ENCODE results near the gene MIA3. TPM values are rescaled to one million over a fixed set of nuclear protein-coding genes. Genes with fewer than 3 reads are reported as not detected.
A peak's percentile ranks its signal among the peaks of the same experiment; 100 is the strongest.

The MIA3 gene
- total and polyA plus RNA-seq, 8 donors = 62.0 to 94.5 (median 83.0) TPM

DNA sequence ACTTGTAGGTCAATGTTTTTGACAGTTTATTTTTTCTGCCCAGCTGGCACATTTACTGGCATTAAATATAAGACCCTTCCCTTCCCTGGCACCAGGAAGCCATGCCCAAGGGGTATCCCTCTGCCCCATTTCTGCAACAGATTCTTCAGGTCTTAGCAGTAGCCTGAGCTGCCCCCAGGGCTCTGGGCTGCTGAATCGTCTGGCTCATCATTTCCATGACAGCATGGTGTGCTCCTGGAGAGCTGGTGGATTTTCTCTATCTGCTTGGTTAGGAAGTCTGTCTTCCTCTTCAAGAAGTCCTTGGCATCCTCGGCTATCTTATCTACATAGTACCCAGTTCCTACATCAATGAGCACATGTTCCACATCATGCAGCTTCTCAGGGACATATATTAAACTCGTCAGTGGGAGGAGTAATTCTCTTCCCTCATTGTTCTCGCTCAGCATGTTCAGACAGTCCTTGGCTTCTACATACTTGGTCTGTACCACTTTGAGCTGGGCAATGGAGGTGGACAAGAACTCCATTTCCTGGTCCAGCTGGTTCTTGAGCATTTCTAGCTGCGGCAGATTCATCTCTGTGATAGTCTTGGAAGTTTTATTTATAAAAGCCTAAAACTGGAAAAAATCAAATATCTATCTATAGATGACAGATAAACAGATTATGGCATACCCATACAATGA, 23.5 kb downstream of the MIA3 start:
- DNase-seq = no peak
- no peak for ATAC-seq
- Histone ChIP-seq H3K9me3 (no peaks in the 10 kb centered on the region), H3K27ac (no peak overlapping the region), H3K4me1 (peaks cover 4 to 22% of the 10 kb centered on the region in 2 donors), H3K36me3 (peaks cover 0 to 17% of the 10 kb centered on the region in 2 donors), H3K27me3 (no peaks in the 10 kb centered on the region), H3K4me3 (no peak overlapping the region)
- TF ChIP-seq, protein P1, sequence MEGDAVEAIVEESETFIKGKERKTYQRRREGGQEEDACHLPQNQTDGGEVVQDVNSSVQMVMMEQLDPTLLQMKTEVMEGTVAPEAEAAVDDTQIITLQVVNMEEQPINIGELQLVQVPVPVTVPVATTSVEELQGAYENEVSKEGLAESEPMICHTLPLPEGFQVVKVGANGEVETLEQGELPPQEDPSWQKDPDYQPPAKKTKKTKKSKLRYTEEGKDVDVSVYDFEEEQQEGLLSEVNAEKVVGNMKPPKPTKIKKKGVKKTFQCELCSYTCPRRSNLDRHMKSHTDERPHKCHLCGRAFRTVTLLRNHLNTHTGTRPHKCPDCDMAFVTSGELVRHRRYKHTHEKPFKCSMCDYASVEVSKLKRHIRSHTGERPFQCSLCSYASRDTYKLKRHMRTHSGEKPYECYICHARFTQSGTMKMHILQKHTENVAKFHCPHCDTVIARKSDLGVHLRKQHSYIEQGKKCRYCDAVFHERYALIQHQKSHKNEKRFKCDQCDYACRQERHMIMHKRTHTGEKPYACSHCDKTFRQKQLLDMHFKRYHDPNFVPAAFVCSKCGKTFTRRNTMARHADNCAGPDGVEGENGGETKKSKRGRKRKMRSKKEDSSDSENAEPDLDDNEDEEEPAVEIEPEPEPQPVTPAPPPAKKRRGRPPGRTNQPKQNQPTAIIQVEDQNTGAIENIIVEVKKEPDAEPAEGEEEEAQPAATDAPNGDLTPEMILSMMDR (IDR thresholded peaks at IDR 0.05) = no peak
- intact Hi-C loops (cut with DNase I) = no loop called here

DNA sequence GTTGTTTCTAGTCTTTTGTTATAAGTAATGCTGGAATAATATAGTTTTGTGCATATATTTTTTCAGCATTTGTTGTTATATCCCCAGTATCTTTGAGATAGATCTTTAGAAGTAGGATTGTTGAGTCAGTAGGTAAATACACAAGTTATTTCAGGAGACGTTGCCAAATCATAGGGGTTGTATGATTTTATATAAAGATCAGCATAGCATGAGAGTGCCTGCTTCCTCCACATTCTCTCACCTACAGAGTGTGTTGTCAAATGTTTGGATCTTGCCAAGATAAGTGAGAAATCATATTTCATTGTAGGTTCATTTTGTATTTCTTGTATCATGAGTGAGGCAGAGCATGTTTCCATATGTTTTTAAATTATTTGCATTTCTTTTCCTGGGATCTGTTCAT, 24.6 kb downstream of the MIA3 start:
- H3K4me3 ChIP-seq = no peak overlapping the region
- ATAC-seq = no peak
- H3K4me1 ChIP-seq = peaks cover 4 to 22% of the 10 kb centered on the region in 2 donors
- no peaks in the 10 kb centered on the region for H3K27me3 ChIP-seq
- TF ChIP-seq, protein P1 (IDR thresholded peaks at IDR 0.05) = no peak
- DNase-seq = no peak
- H3K36me3 ChIP-seq = peaks cover 0 to 21% of the 10 kb centered on the region in 2 donors
- no peaks in the 10 kb centered on the region for H3K9me3 ChIP-seq
- no peak overlapping the region for H3K27ac ChIP-seq
- intact Hi-C loops (cut with DNase I) = no loop called here

DNA sequence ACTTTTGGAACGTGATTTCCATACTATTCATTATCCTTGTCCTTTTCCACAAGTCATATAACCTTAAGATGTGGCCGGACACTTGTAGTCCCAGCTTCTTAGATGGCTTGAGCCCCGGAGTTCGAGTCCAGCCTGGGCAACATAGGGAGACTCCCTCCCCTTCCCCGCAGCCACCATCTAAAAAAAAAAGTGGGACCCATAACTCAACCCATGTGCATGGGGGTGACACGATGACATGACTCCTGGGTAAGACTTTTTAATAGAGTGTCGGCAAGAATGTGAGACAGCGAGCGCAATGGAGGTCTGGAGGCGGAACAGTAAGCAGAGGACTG, 25.7 kb downstream of the MIA3 start:
- H3K4me1 ChIP-seq = peaks cover 4 to 27% of the 10 kb centered on the region in 2 donors
- no peaks in the 10 kb centered on the region for H3K9me3 ChIP-seq
- H3K27me3 ChIP-seq = no peaks in the 10 kb centered on the region
- TF ChIP-seq, protein P1 (IDR thresholded peaks at IDR 0.05) = no peak
- ATAC-seq (peak; percentile 58), DNase-seq (no peak)
- H3K4me3 ChIP-seq = peak overlapping the region; percentile 67 to 78
- intact Hi-C loops (cut with DNase I) = no loop called here
- H3K27ac ChIP-seq = peak overlapping the region; percentile 94 to 98
- peaks cover 0 to 31% of the 10 kb centered on the region in 2 donors for H3K36me3 ChIP-seq

DNA sequence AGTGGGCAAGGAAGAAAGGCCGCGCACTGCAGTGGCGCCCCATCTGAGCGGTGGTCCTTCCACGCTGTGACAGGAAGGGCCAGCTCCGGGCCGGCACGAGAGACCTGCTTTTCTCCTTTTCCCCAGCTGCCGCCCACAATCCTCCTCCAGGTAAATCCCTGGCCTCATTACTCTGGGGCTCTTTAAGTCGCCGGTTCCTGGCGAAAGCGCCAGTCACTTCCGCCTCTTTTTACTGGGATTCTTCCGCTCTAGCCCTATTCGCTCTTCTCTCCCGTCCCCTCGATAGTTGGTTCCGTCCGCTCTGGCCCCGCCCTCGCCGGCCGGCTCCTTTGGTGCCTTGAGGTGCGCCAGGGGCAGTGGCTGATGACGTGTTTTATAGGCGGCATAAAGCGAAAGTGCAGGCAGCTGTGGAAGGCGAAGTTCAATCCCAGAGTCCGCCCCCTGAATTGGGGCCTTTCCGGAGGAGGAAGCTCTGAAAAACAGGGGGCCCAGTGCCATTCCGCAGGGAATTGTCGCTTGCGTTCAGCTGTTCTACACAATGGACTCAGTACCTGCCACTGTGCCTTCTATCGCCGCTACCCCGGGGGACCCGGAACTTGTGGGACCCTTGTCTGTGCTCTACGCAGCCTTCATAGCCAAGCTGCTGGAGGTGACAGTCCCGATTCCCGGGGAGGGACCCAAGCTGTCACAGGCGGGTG, 26.2 kb downstream of the MIA3 start:
- intact Hi-C loops (cut with DNase I) = no loop called here
- no peaks in the 10 kb centered on the region for H3K27me3 ChIP-seq
- peaks cover 0 to 26% of the 10 kb centered on the region in 2 donors for H3K36me3 ChIP-seq
- TF ChIP-seq, protein P1 (IDR thresholded peaks at IDR 0.05) = peak in 1 of 2 donors; percentile 19
- ATAC-seq (peak; percentile 100), DNase-seq (peak; percentile 93 to 99 (median 98))
- peaks cover 4 to 27% of the 10 kb centered on the region in 2 donors for H3K4me1 ChIP-seq
- peak overlapping the region; percentile 94 to 98 for H3K27ac ChIP-seq
- no peaks in the 10 kb centered on the region for H3K9me3 ChIP-seq
- H3K4me3 ChIP-seq = peak overlapping the region; percentile 67 to 78

DNA sequence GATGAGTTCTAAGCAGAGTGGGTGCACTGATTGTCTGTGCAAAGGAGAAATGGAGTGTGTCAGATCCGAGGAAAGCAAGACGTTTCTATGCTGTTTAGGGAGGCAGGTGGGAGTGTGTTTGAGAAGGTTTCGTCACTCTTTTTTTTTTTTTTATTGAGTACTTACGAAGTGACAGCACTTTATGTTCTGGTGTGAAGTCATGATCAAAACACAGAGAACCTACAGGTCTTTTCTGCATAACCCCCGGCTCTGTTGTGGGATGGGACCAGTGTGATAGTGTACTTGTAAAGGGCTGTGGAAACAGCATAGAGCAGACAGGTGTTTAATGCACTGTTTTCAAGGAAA, 26.7 kb downstream of the MIA3 start:
- Histone ChIP-seq H3K27me3 (no peaks in the 10 kb centered on the region), H3K9me3 (no peaks in the 10 kb centered on the region), H3K27ac (peak overlapping the region; percentile 94 to 98), H3K4me3 (peak overlapping the region; percentile 67 to 78), H3K4me1 (peaks cover 4 to 27% of the 10 kb centered on the region in 2 donors), H3K36me3 (peaks cover 0 to 28% of the 10 kb centered on the region in 2 donors)
- intact Hi-C loops (cut with DNase I) = no loop called here
- ATAC-seq (peak; percentile 5), DNase-seq (no peak)
- TF ChIP-seq, protein P1 (IDR thresholded peaks at IDR 0.05) = no peak
